SK-N-MC (cell line): ENCODE results near the gene SPACDR.

Experiments used
- EZH2 ChIP-seq: fragments of 200-600 bp; sonication (generic); IDR thresholded peaks from one replicate; pipeline ENCODE4 v1.6.1; 2017; ENCODE audit warnings: antibody characterized with exemption
- FOXP2 ChIP-seq: optimal IDR thresholded peaks from 2 replicates; pipeline ENCODE3; 2011; ENCODE audit warnings: mild to moderate bottlenecking, moderate library complexity; ENCODE audit not compliant: insufficient read depth; ENCODE audit errors: extremely low read length, control extremely low read depth
- POLR2AphosphoS5 ChIP-seq: IDR thresholded peaks from 2 replicates; pipeline ENCODE4 v1.6.1; 2012; ENCODE audit warnings: mild to moderate bottlenecking, low read depth, low read length, borderline replicate concordance

- TF ChIP-seq POLR2AphosphoS5 (no peak), EZH2 (no peak), FOXP2 (no peak)
Observed at GRCh38 chr7:100456562-100456961, 7.5 kb downstream of the SPACDR start.
